GM23338 (cell line): ENCODE data around the gene SLC25A26. TPM values are rescaled to one million over a fixed set of nuclear protein-coding genes. Genes with fewer than 3 reads are reported as not detected.
A peak's percentile ranks its signal among the peaks of the same experiment; 100 is the strongest.

Source experiments
- ATAC-seq: fragments of 200-7000 bp; cut with Tn5 transposase; 3 replicates; pipeline ENCODE4 v1.9.1; 2020
- DNase-seq: peaks from one replicate; pipeline ENCODE4 v3.0.0-alpha.2; 2015; ENCODE audit warnings: low spot score
- H2AFZ ChIP-seq: fragments of 200-600 bp; sonication (generic); 2 replicates; pipeline ENCODE4 v1.8.0; 2016; ENCODE audit warnings: antibody characterized with exemption, mild to moderate bottlenecking, moderate library complexity
- H3F3A ChIP-seq: fragments of 200-600 bp; sonication (generic); replicated peaks from 2 replicates; pipeline ENCODE4 v1.8.0; 2017; ENCODE audit warnings: antibody characterized with exemption, mixed run types, low read depth
- H3K27ac ChIP-seq: fragments of 200-600 bp; sonication (generic); 2 replicates; pipeline ENCODE4 v1.6.1; 2016; ENCODE audit warnings: low read depth
- H3K27me3 ChIP-seq: fragments of 200-600 bp; sonication (generic); 2 replicates; pipeline ENCODE4 v1.8.0; 2016; ENCODE audit warnings: mild to moderate bottlenecking, mixed run types, moderate library complexity; ENCODE audit not compliant: insufficient read depth
- H3K36me3 ChIP-seq: fragments of 200-600 bp; sonication (generic); 2 replicates; pipeline ENCODE4 v1.8.0; 2016; ENCODE audit warnings: mild to moderate bottlenecking; ENCODE audit not compliant: insufficient read depth
- H3K4me1 ChIP-seq: fragments of 200-600 bp; sonication (generic); 2 replicates; pipeline ENCODE4 v1.8.0; 2016; ENCODE audit warnings: mild to moderate bottlenecking, moderate library complexity; ENCODE audit not compliant: insufficient read depth
- H3K4me2 ChIP-seq: fragments of 200-600 bp; sonication (generic); 2 replicates; pipeline ENCODE4 v1.7.1; 2017; ENCODE audit warnings: mixed run types
- H3K4me3 ChIP-seq: fragments of 200-600 bp; sonication (generic); 2 replicates; pipeline ENCODE4 v1.6.1; 2016; ENCODE audit warnings: mixed run types
- H3K79me2 ChIP-seq: fragments of 200-600 bp; sonication (generic); replicated peaks from 2 replicates; pipeline ENCODE4 v1.8.0; 2017; ENCODE audit warnings: mild to moderate bottlenecking; ENCODE audit not compliant: insufficient read depth
- H3K9me2 ChIP-seq: fragments of 200-600 bp; sonication (generic); 2 replicates; pipeline ENCODE4 v1.8.0; 2017; ENCODE audit not compliant: insufficient read depth
- H4K20me1 ChIP-seq: fragments of 200-600 bp; sonication (generic); replicated peaks from 2 replicates; pipeline ENCODE4 v1.8.0; 2017; ENCODE audit warnings: mild to moderate bottlenecking; ENCODE audit not compliant: insufficient read depth
- H3K27ac Mint-ChIP-seq: 2 replicates; pipeline ENCODE4 v1.8.0; 2020; ENCODE audit warnings: inconsistent platforms, mild to moderate bottlenecking, moderate library complexity, mixed read lengths
- H3K27me3 Mint-ChIP-seq: 3 replicates; pipeline ENCODE4 v1.8.0; 2022; ENCODE audit warnings: low read depth, mild to moderate bottlenecking, moderate library complexity, mixed read lengths, inconsistent platforms; ENCODE audit not compliant: insufficient read depth, poor library complexity
- H3K36me3 Mint-ChIP-seq: 3 replicates; pipeline ENCODE4 v1.8.0; 2021; ENCODE audit warnings: low read depth, mild to moderate bottlenecking, inconsistent platforms, moderate library complexity, mixed read lengths
- H3K4me1 Mint-ChIP-seq: 3 replicates; pipeline ENCODE4 v1.8.0; 2020; ENCODE audit warnings: mild to moderate bottlenecking, inconsistent platforms, mixed read lengths
- H3K4me3 Mint-ChIP-seq: 3 replicates; pipeline ENCODE4 v1.8.0; 2021; ENCODE audit warnings: moderate library complexity, mild to moderate bottlenecking, inconsistent platforms, mixed read lengths
- H3K9me3 Mint-ChIP-seq: 3 replicates; pipeline ENCODE4 v1.8.0; 2020; ENCODE audit warnings: moderate library complexity, mild to moderate bottlenecking, inconsistent platforms, mixed read lengths
- CREB1 ChIP-seq: fragments of 250-450 bp; sonication (Bioruptor Pico); IDR thresholded peaks from 2 replicates; pipeline ENCODE4 v1.5.0; 2020; ENCODE audit warnings: low read depth, mild to moderate bottlenecking, moderate library complexity
- EZH2 ChIP-seq: fragments of 200-600 bp; sonication (generic); IDR thresholded peaks from one replicate; pipeline ENCODE4 v1.8.0; 2017; ENCODE audit warnings: antibody characterized with exemption, mild to moderate bottlenecking, low read depth; ENCODE audit not compliant: unreplicated experiment
- EZH2phosphoT487 ChIP-seq: fragments of 200-600 bp; sonication (generic); IDR thresholded peaks from one replicate; pipeline ENCODE4 v1.8.1; 2018; ENCODE audit warnings: antibody characterized with exemption; ENCODE audit not compliant: unreplicated experiment
- JUNB ChIP-seq: IDR thresholded peaks from one replicate; pipeline ENCODE4 v1.6.1; 2016; ENCODE audit warnings: antibody characterized with exemption; ENCODE audit not compliant: unreplicated experiment
- NANOG ChIP-seq: IDR thresholded peaks from 2 replicates; pipeline ENCODE4 v1.6.1; 2016; ENCODE audit warnings: antibody characterized with exemption, borderline replicate concordance
- POLR2AphosphoS5 ChIP-seq: IDR thresholded peaks from 2 replicates; pipeline ENCODE4 v1.6.1; 2016; ENCODE audit warnings: antibody characterized with exemption, low read depth
- REST ChIP-seq: IDR thresholded peaks from one replicate; pipeline ENCODE4 v1.6.1; 2018; ENCODE audit warnings: antibody characterized with exemption; ENCODE audit not compliant: unreplicated experiment
- STAT1 ChIP-seq: IDR thresholded peaks from one replicate; pipeline ENCODE4 v1.6.1; 2016; ENCODE audit warnings: antibody characterized with exemption; ENCODE audit not compliant: unreplicated experiment
- ZNF114 ChIP-seq: fragments of 250-450 bp; sonication (Bioruptor Pico); IDR thresholded peaks from 2 replicates; pipeline ENCODE4 v1.5.0; 2020; ENCODE audit warnings: mild to moderate bottlenecking, moderate library complexity
- ZNF331 ChIP-seq: fragments of 250-450 bp; sonication (Bioruptor Pico); IDR thresholded peaks from 2 replicates; pipeline ENCODE4 v1.5.0; 2020; ENCODE audit warnings: low read depth, mild to moderate bottlenecking, moderate library complexity
- ZNF462 ChIP-seq: fragments of 250-450 bp; sonication (Bioruptor Pico); IDR thresholded peaks from 2 replicates; pipeline ENCODE4 v1.5.0; 2020; ENCODE audit warnings: mild to moderate bottlenecking, moderate library complexity
- polyA plus RNA-seq: library from polyadenylated mRNA; unstranded; fragments of >200 nt; fragmentation: Nextera tagmentation; extraction: Ambion mirVana; gene quantifications from 2 replicates; pipeline ENCODE4 v1.2.1, GENCODE V29; 2016
- total RNA-seq: library from RNA; depleted of rRNA; stranded (reverse); fragments of >200 nt; shearing (Covaris generic); gene quantifications from 2 replicates; pipeline ENCODE4 v1.2.3, GENCODE V29; 2014
- TF ChIP-seq, protein P1 (sequence below), 2 experiments: fragments of 200-600 bp in 1 of 2; sonication (generic) in 1 of 2; conservative IDR thresholded peaks; 2 replicates each; pipeline versions ENCODE4 v1.5.1 to v1.6.1; 2016 to 2017; ENCODE audit warnings: antibody characterized with exemption in 2 of 2, low read depth in 2 of 2, mild to moderate bottlenecking in 2 of 2, moderate library complexity in 1 of 2
- TF ChIP-seq, protein P2 (sequence below): IDR thresholded peaks from 2 replicates; pipeline ENCODE4 v1.6.1; 2016; ENCODE audit warnings: antibody characterized with exemption

Gene SLC25A26
- total and polyA plus RNA-seq, 2 experiments from 2014 or later: 24.8 to 40.2 TPM

GRCh38 chr3:66401675-66402491, 181.1 kb downstream of the SLC25A26 start:
- Mint-ChIP-seq H3K9me3 (no peaks in the 10 kb centered on the region; the same call in 2 of the 3 replicates), H3K36me3 (peaks cover 97% of the 10 kb centered on the region), H3K27me3 (peaks cover 9% of the 10 kb centered on the region), H3K27ac (peak overlapping the region; percentile 41; the same call in 1 of the 2 replicates), H3K4me1 (peaks cover 38% of the 10 kb centered on the region), H3K4me3 (no peak overlapping the region)
- H3K9me2 ChIP-seq: no peaks in the 10 kb centered on the region; the same call in 1 of the 2 replicates
- no peak for DNase-seq
- peaks cover 32% of the 10 kb centered on the region for H3K36me3 ChIP-seq
- H3K4me2 ChIP-seq: no peak overlapping the region
- no peaks in the 10 kb centered on the region for H3F3A ChIP-seq
- peaks cover 33% of the 10 kb centered on the region for H4K20me1 ChIP-seq
- TF ChIP-seq STAT1: no peak
- no peak for TF ChIP-seq EZH2
- no peak for TF ChIP-seq JUNB
- TF ChIP-seq ZNF462 (CRISPR knock-in tag): no peak
- TF ChIP-seq ZNF114 (CRISPR knock-in tag): no peak
- no peak for TF ChIP-seq ZNF331 (CRISPR knock-in tag)
- no peak for TF ChIP-seq POLR2AphosphoS5
- no peak for TF ChIP-seq EZH2phosphoT487
- no peak for TF ChIP-seq REST
- TF ChIP-seq NANOG: no peak
- TF ChIP-seq, protein P1, sequence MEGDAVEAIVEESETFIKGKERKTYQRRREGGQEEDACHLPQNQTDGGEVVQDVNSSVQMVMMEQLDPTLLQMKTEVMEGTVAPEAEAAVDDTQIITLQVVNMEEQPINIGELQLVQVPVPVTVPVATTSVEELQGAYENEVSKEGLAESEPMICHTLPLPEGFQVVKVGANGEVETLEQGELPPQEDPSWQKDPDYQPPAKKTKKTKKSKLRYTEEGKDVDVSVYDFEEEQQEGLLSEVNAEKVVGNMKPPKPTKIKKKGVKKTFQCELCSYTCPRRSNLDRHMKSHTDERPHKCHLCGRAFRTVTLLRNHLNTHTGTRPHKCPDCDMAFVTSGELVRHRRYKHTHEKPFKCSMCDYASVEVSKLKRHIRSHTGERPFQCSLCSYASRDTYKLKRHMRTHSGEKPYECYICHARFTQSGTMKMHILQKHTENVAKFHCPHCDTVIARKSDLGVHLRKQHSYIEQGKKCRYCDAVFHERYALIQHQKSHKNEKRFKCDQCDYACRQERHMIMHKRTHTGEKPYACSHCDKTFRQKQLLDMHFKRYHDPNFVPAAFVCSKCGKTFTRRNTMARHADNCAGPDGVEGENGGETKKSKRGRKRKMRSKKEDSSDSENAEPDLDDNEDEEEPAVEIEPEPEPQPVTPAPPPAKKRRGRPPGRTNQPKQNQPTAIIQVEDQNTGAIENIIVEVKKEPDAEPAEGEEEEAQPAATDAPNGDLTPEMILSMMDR (conservative IDR thresholded peaks at IDR 0.05; ENCODE audit: low read depth in 2 of 2): no peak
- TF ChIP-seq, protein P2, sequence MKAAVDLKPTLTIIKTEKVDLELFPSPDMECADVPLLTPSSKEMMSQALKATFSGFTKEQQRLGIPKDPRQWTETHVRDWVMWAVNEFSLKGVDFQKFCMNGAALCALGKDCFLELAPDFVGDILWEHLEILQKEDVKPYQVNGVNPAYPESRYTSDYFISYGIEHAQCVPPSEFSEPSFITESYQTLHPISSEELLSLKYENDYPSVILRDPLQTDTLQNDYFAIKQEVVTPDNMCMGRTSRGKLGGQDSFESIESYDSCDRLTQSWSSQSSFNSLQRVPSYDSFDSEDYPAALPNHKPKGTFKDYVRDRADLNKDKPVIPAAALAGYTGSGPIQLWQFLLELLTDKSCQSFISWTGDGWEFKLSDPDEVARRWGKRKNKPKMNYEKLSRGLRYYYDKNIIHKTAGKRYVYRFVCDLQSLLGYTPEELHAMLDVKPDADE: no peak
- TF ChIP-seq CREB1 (CRISPR knock-in tag): no peak
- peak; percentile 13; the same call in 2 of the 3 replicates for ATAC-seq
- H3K4me3 ChIP-seq: no peak overlapping the region
- H3K4me1 ChIP-seq: peaks cover 14% of the 10 kb centered on the region
- H3K79me2 ChIP-seq: peaks cover 37% of the 10 kb centered on the region
- no peak overlapping the region for H3K27ac ChIP-seq
- no peaks in the 10 kb centered on the region for H3K27me3 ChIP-seq
- no peak overlapping the region for H2AFZ ChIP-seq
